ENCODE data around the gene ORC3. TPM values are rescaled to one million over a fixed set of nuclear protein-coding genes. Genes with fewer than 3 reads are reported as not detected.

Gene ORC3
- polyA plus RNA-seq, 1 donor (not counting 4 experiments of a cell fraction or from before 2014, with no cell fraction given), result 37.4 TPM

- no peak overlapping the region for H3K4me2 ChIP-seq (ENCODE audit: control insufficient read depth, extremely low read depth, insufficient read depth, low read depth, low read length)
- peaks cover 2% of the 10 kb centered on the region for H3K9me1 ChIP-seq (ENCODE audit: control insufficient read depth, extremely low read depth, insufficient read depth, low read length)
- FAIRE-seq (no peak), DNase-seq (ENCODE audit: low read depth, low spot score) (no peak)
- no peak overlapping the region for H3K27ac ChIP-seq (ENCODE audit: control insufficient read depth, insufficient read depth, low read length)
- no peak overlapping the region for H2AFZ ChIP-seq (ENCODE audit: control insufficient read depth, low read length)
- H3K9me3 ChIP-seq (ENCODE audit: control insufficient read depth, low read depth, low read length), result no peaks in the 10 kb centered on the region
- H3K4me1 ChIP-seq (ENCODE audit: control insufficient read depth, extremely low read depth, insufficient read depth, low read length), result peaks cover 6% of the 10 kb centered on the region
- dilution Hi-C loops (cut with MboI; ENCODE audit: extremely low pct_ligation_motif_present, low sequenced_read_pairs), result no loop called here
- H3K27me3 ChIP-seq (ENCODE audit: control insufficient read depth, extremely low read depth, insufficient read depth, low read length), result no peaks in the 10 kb centered on the region
- H3K79me2 ChIP-seq (ENCODE audit: control insufficient read depth, insufficient read depth, low read length), result peaks cover 72% of the 10 kb centered on the region
- no peak overlapping the region for H3K4me3 ChIP-seq (ENCODE audit: control insufficient read depth in 2 of 3, extremely low read depth in 1 of 3, insufficient read depth in 2 of 3, low read depth in 1 of 3, low read length in 3 of 3)
- TF ChIP-seq, protein P1, sequence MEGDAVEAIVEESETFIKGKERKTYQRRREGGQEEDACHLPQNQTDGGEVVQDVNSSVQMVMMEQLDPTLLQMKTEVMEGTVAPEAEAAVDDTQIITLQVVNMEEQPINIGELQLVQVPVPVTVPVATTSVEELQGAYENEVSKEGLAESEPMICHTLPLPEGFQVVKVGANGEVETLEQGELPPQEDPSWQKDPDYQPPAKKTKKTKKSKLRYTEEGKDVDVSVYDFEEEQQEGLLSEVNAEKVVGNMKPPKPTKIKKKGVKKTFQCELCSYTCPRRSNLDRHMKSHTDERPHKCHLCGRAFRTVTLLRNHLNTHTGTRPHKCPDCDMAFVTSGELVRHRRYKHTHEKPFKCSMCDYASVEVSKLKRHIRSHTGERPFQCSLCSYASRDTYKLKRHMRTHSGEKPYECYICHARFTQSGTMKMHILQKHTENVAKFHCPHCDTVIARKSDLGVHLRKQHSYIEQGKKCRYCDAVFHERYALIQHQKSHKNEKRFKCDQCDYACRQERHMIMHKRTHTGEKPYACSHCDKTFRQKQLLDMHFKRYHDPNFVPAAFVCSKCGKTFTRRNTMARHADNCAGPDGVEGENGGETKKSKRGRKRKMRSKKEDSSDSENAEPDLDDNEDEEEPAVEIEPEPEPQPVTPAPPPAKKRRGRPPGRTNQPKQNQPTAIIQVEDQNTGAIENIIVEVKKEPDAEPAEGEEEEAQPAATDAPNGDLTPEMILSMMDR (optimal IDR thresholded peaks at IDR 0.05 in 1 of 3, IDR thresholded peaks at IDR 0.05 in 1 of 3, conservative IDR thresholded peaks at IDR 0.05 in 1 of 3; ENCODE audit: extremely low read depth in 1 of 3, insufficient read depth in 2 of 3, low read length in 3 of 3), result no peak
- no peak for TF ChIP-seq EZH2 (IDR thresholded peaks at IDR 0.05; ENCODE audit: low read length)
- peaks cover 14% of the 10 kb centered on the region for H4K20me1 ChIP-seq (ENCODE audit: control insufficient read depth, extremely low read depth, insufficient read depth, low read length)
- peaks cover 0 to 3% of the 10 kb centered on the region in 2 experiments for H3K36me3 ChIP-seq (ENCODE audit: control insufficient read depth in 2 of 2, extremely low read depth in 1 of 2, insufficient read depth in 2 of 2, low read length in 2 of 2)
- no peak overlapping the region for H3K9ac ChIP-seq (ENCODE audit: control insufficient read depth, extremely low read depth, insufficient read depth, low read length)
Observed at GRCh38 chr6:87682310-87682709, 92.4 kb downstream of the ORC3 start.

GRCh38 chr6:87683890-87684289 is 94.0 kb downstream of the ORC3 start:
- Histone ChIP-seq H3K4me3 (ENCODE audit: control insufficient read depth in 2 of 3, extremely low read depth in 1 of 3, insufficient read depth in 2 of 3, low read depth in 1 of 3, low read length in 3 of 3) (no peak overlapping the region), H3K9me3 (ENCODE audit: control insufficient read depth, low read depth, low read length) (no peaks in the 10 kb centered on the region), H3K9me1 (ENCODE audit: control insufficient read depth, extremely low read depth, insufficient read depth, low read length) (peaks cover 2% of the 10 kb centered on the region), H2AFZ (ENCODE audit: control insufficient read depth, low read length) (no peak overlapping the region), H3K27me3 (ENCODE audit: control insufficient read depth, extremely low read depth, insufficient read depth, low read length) (no peaks in the 10 kb centered on the region), H3K4me2 (ENCODE audit: control insufficient read depth, extremely low read depth, insufficient read depth, low read depth, low read length) (no peak overlapping the region), H3K4me1 (ENCODE audit: control insufficient read depth, extremely low read depth, insufficient read depth, low read length) (peaks cover 6% of the 10 kb centered on the region), H3K27ac (ENCODE audit: control insufficient read depth, insufficient read depth, low read length) (no peak overlapping the region), H3K79me2 (ENCODE audit: control insufficient read depth, insufficient read depth, low read length) (peaks cover 88% of the 10 kb centered on the region), H3K9ac (ENCODE audit: control insufficient read depth, extremely low read depth, insufficient read depth, low read length) (no peak overlapping the region), H3K36me3 (ENCODE audit: control insufficient read depth in 2 of 2, extremely low read depth in 1 of 2, insufficient read depth in 2 of 2, low read length in 2 of 2) (peaks cover 0 to 3% of the 10 kb centered on the region in 2 experiments), H4K20me1 (ENCODE audit: control insufficient read depth, extremely low read depth, insufficient read depth, low read length) (peaks cover 20% of the 10 kb centered on the region)
- dilution Hi-C loops (cut with MboI; ENCODE audit: extremely low pct_ligation_motif_present, low sequenced_read_pairs), result no loop called here
- TF ChIP-seq, protein P1 (optimal IDR thresholded peaks at IDR 0.05 in 1 of 3, IDR thresholded peaks at IDR 0.05 in 1 of 3, conservative IDR thresholded peaks at IDR 0.05 in 1 of 3; ENCODE audit: extremely low read depth in 1 of 3, insufficient read depth in 2 of 3, low read length in 3 of 3), result no peak
- no peak for TF ChIP-seq EZH2 (IDR thresholded peaks at IDR 0.05; ENCODE audit: low read length)
- FAIRE-seq, result no peak
- no peak for DNase-seq (ENCODE audit: low read depth, low spot score)

Measured in keratinocyte (primary cell).